K562 (cell line): Measurements from ENCODE around the gene STXBP4. TPM values are rescaled to one million over a fixed set of nuclear protein-coding genes. Genes with fewer than 3 reads are reported as not detected.

ENCODE experiments used
- ATAC-seq: fragments of 200-7000 bp; cut with Tn5 transposase; 3 replicates; pipeline ENCODE4 v1.9.1; 2020; ENCODE audit warnings: moderate library complexity
- BruUV-seq: library from RNA; stranded (reverse); fragments of 400-500 nt; replicated peaks from 2 replicates; lab custom pipeline; 2021; lab: Mats Ljungman, UMichigan
- CTCF ChIA-PET: fragments of 300-600 bp; formaldehyde crosslinking; extraction: SDS; loops from one replicate; lab custom pipeline; 2021; ENCODE audit warnings: low intra/inter-chr PET ratio; lab: Yijun Ruan, JAX
- POLR2A ChIA-PET: fragments of 300-600, 350-650 bp; sonication (Branson Sonifier 250); formaldehyde crosslinking; extraction: SDS; loops from one replicate; lab custom pipeline; 2021; ENCODE audit warnings: antibody characterized with exemption, inconsistent platforms; lab: Yijun Ruan, JAX
- DNase-seq, 4 experiments: peaks; one replicate each; pipeline versions ENCODE4 v3.0.0 to v3.0.0-alpha.2; 2011 to 2018; ENCODE audit warnings: low spot score in 3 of 4, mixed read lengths in 3 of 4; ENCODE audit errors: extremely low read depth in 1 of 4
- FAIRE-seq: peaks from 2 replicates; lab custom pipeline; 2011; peaks lifted over from hg19 to GRCh38; lab: Jason Lieb, UNC
- H2AFZ ChIP-seq: 2 replicates; pipeline ENCODE4 v1.6.0; 2011; ENCODE audit warnings: low read depth, low read length, control low read depth, inconsistent platforms
- H3K27ac ChIP-seq: fragments of 200-600 bp; 3 replicates; pipeline ENCODE4 v1.8.0; 2011; ENCODE audit warnings: low read depth, mild to moderate bottlenecking, control low read depth, inconsistent platforms, low read length, moderate library complexity, mixed read lengths; ENCODE audit errors: extremely low read depth
- H3K27me3 ChIP-seq, 2 experiments: fragments of 300-600 bp in 1 of 2; 2 replicates in 1 of 2; 3 replicates in 1 of 2; pipeline versions ENCODE4 v1.6.0 to v1.8.0; 2011; ENCODE audit warnings: inconsistent platforms in 2 of 2, low read length in 2 of 2, mild to moderate bottlenecking in 1 of 2, mixed read lengths in 1 of 2, moderate library complexity in 1 of 2; ENCODE audit not compliant: control insufficient read depth in 2 of 2, insufficient read depth in 2 of 2
- H3K36me3 ChIP-seq: fragments of 300-600 bp; 3 replicates; pipeline ENCODE4 v1.8.0; 2011; ENCODE audit warnings: mild to moderate bottlenecking, low read length, inconsistent platforms; ENCODE audit not compliant: control insufficient read depth, insufficient read depth
- H3K4me1 ChIP-seq, 2 experiments: fragments of 200-600 bp in 1 of 2; replicated peaks in 1 of 2; 2 replicates in 1 of 2; 3 replicates in 1 of 2; pipeline versions ENCODE4 v1.5.1 to v1.8.0; 2011; ENCODE audit warnings: inconsistent platforms in 2 of 2, low read length in 2 of 2, mild to moderate bottlenecking in 1 of 2, mixed read lengths in 1 of 2, moderate library complexity in 1 of 2; ENCODE audit not compliant: control insufficient read depth in 2 of 2, insufficient read depth in 2 of 2
- H3K4me2 ChIP-seq: 2 replicates; pipeline ENCODE4 v1.6.1; 2011; ENCODE audit warnings: low read length, control low read depth, inconsistent platforms, mixed read lengths; ENCODE audit not compliant: insufficient read depth
- H3K4me3 ChIP-seq: fragments of 200-600 bp; sonication (generic), shearing (Covaris generic); 2 replicates; pipeline ENCODE4 v1.5.1; 2016; ENCODE audit warnings: control low read depth, inconsistent platforms
- H3K79me2 ChIP-seq: fragments of 200-600 bp; 3 replicates; pipeline ENCODE4 v1.8.0; 2011; ENCODE audit warnings: low read length, inconsistent platforms; ENCODE audit not compliant: control insufficient read depth, insufficient read depth
- H3K9ac ChIP-seq, 2 experiments: 2 replicates each; pipeline versions ENCODE4 v1.6.0 to v1.6.1; 2011; ENCODE audit warnings: low read depth in 2 of 2, low read length in 2 of 2, control low read depth in 1 of 2, inconsistent platforms in 1 of 2, mild to moderate bottlenecking in 1 of 2, mixed read lengths in 1 of 2; ENCODE audit not compliant: insufficient read depth in 1 of 2
- H3K9me1 ChIP-seq: one replicate; pipeline ENCODE4 v1.6.0; 2011; ENCODE audit warnings: inconsistent platforms, mild to moderate bottlenecking, low read length, moderate library complexity; ENCODE audit not compliant: control insufficient read depth, insufficient read depth
- H3K9me3 ChIP-seq: replicated peaks from 2 replicates; pipeline ENCODE4 v1.5.1; 2011; ENCODE audit warnings: low read depth, low read length, inconsistent platforms; ENCODE audit not compliant: control insufficient read depth, insufficient read depth
- H4K20me1 ChIP-seq: replicated peaks from 2 replicates; pipeline ENCODE4 v1.6.1; 2011; ENCODE audit warnings: low read length, inconsistent platforms, mixed read lengths; ENCODE audit not compliant: control insufficient read depth, insufficient read depth
- GATAD2A ChIP-seq: fragments of 450-650 bp; IDR thresholded peaks from 2 replicates; pipeline ENCODE4 v1.6.1; 2017
- ILK ChIP-seq: fragments of 450-650 bp; IDR thresholded peaks from 2 replicates; pipeline ENCODE4 v1.6.1; 2016; ENCODE audit warnings: missing genetic modification characterization, low read depth, mild to moderate bottlenecking, missing compliant biosample characterization, moderate library complexity, borderline replicate concordance
- JUN ChIP-seq, 2 experiments: sonication (generic) in 1 of 2; formaldehyde crosslinking in 1 of 2; IDR thresholded peaks; 2 replicates each; pipeline versions ENCODE4 v1.6.1 to v1.8.0; 2012 to 2022; ENCODE audit warnings: borderline replicate concordance in 2 of 2, mild to moderate bottlenecking in 2 of 2, improper control_type of control experiment in 1 of 2, low read depth in 1 of 2, low read length in 1 of 2, missing genetic modification reagents in 1 of 2
- LARP7 ChIP-seq: fragments of 450-650 bp; IDR thresholded peaks from 2 replicates; pipeline ENCODE4 v1.6.1; 2016
- NFXL1 ChIP-seq: fragments of 450-650 bp; formaldehyde crosslinking; IDR thresholded peaks from 2 replicates; pipeline ENCODE4 v1.4.0; 2021; ENCODE audit warnings: mild to moderate bottlenecking
- SIN3A ChIP-seq, 2 experiments: fragments of 150-350 bp in 1 of 2; IDR thresholded peaks; 2 replicates each; pipeline ENCODE4 v1.6.1; 2011 to 2016; ENCODE audit warnings: borderline replicate concordance in 2 of 2, low read depth in 2 of 2, low read length in 2 of 2, mild to moderate bottlenecking in 2 of 2, moderate library complexity in 2 of 2; ENCODE audit not compliant: control insufficient read depth in 1 of 2
- SRSF3 ChIP-seq: fragments of 200-400 bp; formaldehyde crosslinking; IDR thresholded peaks from 2 replicates; pipeline ENCODE4 v1.6.1; 2016; ENCODE audit warnings: mild to moderate bottlenecking, low read length, moderate library complexity; ENCODE audit not compliant: insufficient read depth
- TCF7L2 ChIP-seq: fragments of 150-350 bp; IDR thresholded peaks from 2 replicates; pipeline ENCODE4 v1.6.1; 2016; ENCODE audit warnings: low read depth, mild to moderate bottlenecking, low read length, moderate library complexity
- ZC3H11A ChIP-seq: IDR thresholded peaks from 2 replicates; pipeline ENCODE4 v1.6.1; 2012; ENCODE audit warnings: low read depth, low read length, improper control_type of control experiment
- ZFP1 ChIP-seq: fragments of 450-650 bp; formaldehyde crosslinking; IDR thresholded peaks from 2 replicates; pipeline ENCODE4 v1.4.0; 2020; ENCODE audit warnings: mild to moderate bottlenecking, mixed read lengths
- WGBS: fragments of 100-300 bp; shearing (Covaris generic); methylation state at CpG from one replicate; pipeline ENCODE4 v1.1.6; 2016; ENCODE audit warnings: low coverage, mixed read lengths; ENCODE audit not compliant: insufficient coverage; ENCODE audit errors: missing lambda C conversion rate; 5-methylcytosine and 5-hydroxymethylcytosine counted together
- in situ Hi-C: fragments of 300-500 bp; cut with MboI; formaldehyde crosslinking; loops from 4 replicates; pipeline ENCODE4 v1.15.0; 2018; ENCODE audit warnings: inconsistent platforms, mixed read lengths
- intact Hi-C: fragments of 100-400 bp; cut with micrococcal nuclease; formaldehyde crosslinking; loops from 2 replicates; pipeline ENCODE4 v1.14.2; 2022
- polyA plus RNA-seq, 8 experiments: library from polyadenylated mRNA; depleted of rRNA in 4 of 8; stranded (reverse) in 5 of 8; unstranded in 3 of 8; fragments of >200 nt; fragmentation: Nextera tagmentation in 2 of 8; fragmentation: Illumina TruSeq in 1 of 8; extraction: Ambion mirVana in 2 of 8; extraction: Trizol in 1 of 8; gene quantifications; 2 replicates each; pipeline versions ENCODE4 v1.2.1 to v1.2.3, GENCODE V29; 2011 to 2014; ENCODE audit warnings: inconsistent platforms in 1 of 8, missing spikeins in 1 of 8
- total RNA-seq, 7 experiments: library from RNA; depleted of rRNA in 6 of 7; stranded (reverse); fragments of >200 nt in 6 of 7; fragmentation: Illumina TruSeq in 2 of 7; extraction: Trizol in 2 of 7; gene quantifications; 2 replicates each; pipeline versions ENCODE4 v1.2.1 to v1.2.3, GENCODE V29; 2011 to 2021; ENCODE audit warnings: low replicate concordance in 1 of 7
- TF ChIP-seq, protein P1 (sequence below): fragments of 450-650 bp; IDR thresholded peaks from 2 replicates; pipeline ENCODE4 v1.6.1; 2017; ENCODE audit warnings: antibody characterized with exemption, mild to moderate bottlenecking
- TF ChIP-seq, protein P2 (sequence below): fragments of 250-450 bp; sonication (Bioruptor Pico); IDR thresholded peaks from 2 replicates; pipeline ENCODE4 v1.5.0; 2020; ENCODE audit warnings: mild to moderate bottlenecking
- TF ChIP-seq, protein P3 (sequence below), 2 experiments: IDR thresholded peaks; 2 replicates each; pipeline ENCODE4 v1.6.1; 2012; ENCODE audit warnings: improper control_type of control experiment in 2 of 2, low read depth in 2 of 2, low read length in 2 of 2, borderline replicate concordance in 1 of 2

The STXBP4 gene
- total and polyA plus RNA-seq, 9 of the 15 experiments (the other 6 are each of a cell fraction or from before 2014, with no cell fraction given): 11.6 to 23.2 (median 18.5) TPM

DNA sequence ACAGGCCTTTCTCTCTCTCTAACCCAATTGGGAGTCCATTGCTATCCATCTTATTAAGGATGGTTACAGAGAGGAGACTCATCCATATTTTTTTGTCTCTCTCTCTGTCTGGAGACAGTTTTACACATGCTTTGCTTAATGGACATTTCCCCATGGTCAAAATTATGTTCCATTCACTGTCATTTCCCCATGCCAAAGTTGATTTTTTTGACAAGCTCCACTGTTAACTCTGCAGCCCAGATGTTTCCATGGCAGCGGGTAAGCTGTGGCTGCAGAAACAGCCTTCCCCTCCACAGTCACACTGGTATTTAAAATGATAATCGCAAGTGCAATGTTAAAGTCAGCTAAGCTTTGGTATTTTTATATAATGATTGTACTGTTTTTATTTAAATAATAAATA is 232.3 kb downstream of the STXBP4 start:
- intact Hi-C loops (no loop called here), in situ Hi-C loops (no loop called here)
- POLR2A ChIA-PET: interaction anchor here (0.8 kb wide), 1 partner anchor 10 kb away, joined by 4 read pairs; no protein-coding TSS in a partner anchor
- ATAC-seq (no peak), DNase-seq (no peak), FAIRE-seq (no peak)
- CTCF ChIA-PET: no interaction called here
- WGBS: 0% methylated on average over 2 of the region's 2 CpGs
- H3K4me1 ChIP-seq: no peaks in the 10 kb centered on the region; a peak in 1 of 5 replicates
- H3K27me3 ChIP-seq: no peaks in the 10 kb centered on the region; a peak in 2 of 5 replicates
- no peak overlapping the region for H3K4me3 ChIP-seq
- H4K20me1 ChIP-seq: no peaks in the 10 kb centered on the region
- no peak overlapping the region for H3K4me2 ChIP-seq
- no peak overlapping the region for H2AFZ ChIP-seq
- BruUV-seq: no TSS peak
- no peaks in the 10 kb centered on the region for H3K9me3 ChIP-seq
- no peaks in the 10 kb centered on the region for H3K9me1 ChIP-seq
- no peaks in the 10 kb centered on the region for H3K79me2 ChIP-seq
- H3K9ac ChIP-seq: no peak overlapping the region
- no peaks in the 10 kb centered on the region for H3K36me3 ChIP-seq
- no peak overlapping the region for H3K27ac ChIP-seq
- TF ChIP-seq, protein P1, sequence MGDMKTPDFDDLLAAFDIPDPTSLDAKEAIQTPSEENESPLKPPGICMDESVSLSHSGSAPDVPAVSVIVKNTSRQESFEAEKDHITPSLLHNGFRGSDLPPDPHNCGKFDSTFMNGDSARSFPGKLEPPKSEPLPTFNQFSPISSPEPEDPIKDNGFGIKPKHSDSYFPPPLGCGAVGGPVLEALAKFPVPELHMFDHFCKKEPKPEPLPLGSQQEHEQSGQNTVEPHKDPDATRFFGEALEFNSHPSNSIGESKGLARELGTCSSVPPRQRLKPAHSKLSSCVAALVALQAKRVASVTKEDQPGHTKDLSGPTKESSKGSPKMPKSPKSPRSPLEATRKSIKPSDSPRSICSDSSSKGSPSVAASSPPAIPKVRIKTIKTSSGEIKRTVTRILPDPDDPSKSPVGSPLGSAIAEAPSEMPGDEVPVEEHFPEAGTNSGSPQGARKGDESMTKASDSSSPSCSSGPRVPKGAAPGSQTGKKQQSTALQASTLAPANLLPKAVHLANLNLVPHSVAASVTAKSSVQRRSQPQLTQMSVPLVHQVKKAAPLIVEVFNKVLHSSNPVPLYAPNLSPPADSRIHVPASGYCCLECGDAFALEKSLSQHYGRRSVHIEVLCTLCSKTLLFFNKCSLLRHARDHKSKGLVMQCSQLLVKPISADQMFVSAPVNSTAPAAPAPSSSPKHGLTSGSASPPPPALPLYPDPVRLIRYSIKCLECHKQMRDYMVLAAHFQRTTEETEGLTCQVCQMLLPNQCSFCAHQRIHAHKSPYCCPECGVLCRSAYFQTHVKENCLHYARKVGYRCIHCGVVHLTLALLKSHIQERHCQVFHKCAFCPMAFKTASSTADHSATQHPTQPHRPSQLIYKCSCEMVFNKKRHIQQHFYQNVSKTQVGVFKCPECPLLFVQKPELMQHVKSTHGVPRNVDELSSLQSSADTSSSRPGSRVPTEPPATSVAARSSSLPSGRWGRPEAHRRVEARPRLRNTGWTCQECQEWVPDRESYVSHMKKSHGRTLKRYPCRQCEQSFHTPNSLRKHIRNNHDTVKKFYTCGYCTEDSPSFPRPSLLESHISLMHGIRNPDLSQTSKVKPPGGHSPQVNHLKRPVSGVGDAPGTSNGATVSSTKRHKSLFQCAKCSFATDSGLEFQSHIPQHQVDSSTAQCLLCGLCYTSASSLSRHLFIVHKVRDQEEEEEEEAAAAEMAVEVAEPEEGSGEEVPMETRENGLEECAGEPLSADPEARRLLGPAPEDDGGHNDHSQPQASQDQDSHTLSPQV: no peak
- TF ChIP-seq ZC3H11A (no peak), NFXL1 (CRISPR knock-in tag) (no peak), SRSF3 (no peak), ZFP1 (CRISPR knock-in tag) (no peak), LARP7 (no peak), JUN (IDR thresholded peaks at IDR 0.05; ENCODE audit: borderline replicate concordance, low read depth, low read length) (no peak), JUN (CRISPR knock-in tag; IDR thresholded peaks at IDR 0.05; ENCODE audit: borderline replicate concordance) (no peak), TCF7L2 (no peak), SIN3A (IDR thresholded peaks at IDR 0.05; ENCODE audit: borderline replicate concordance in 2 of 2, control insufficient read depth in 1 of 2, low read depth in 2 of 2, low read length in 2 of 2) (no peak), GATAD2A (no peak), ILK (tag) (no peak)
- TF ChIP-seq, protein P2, sequence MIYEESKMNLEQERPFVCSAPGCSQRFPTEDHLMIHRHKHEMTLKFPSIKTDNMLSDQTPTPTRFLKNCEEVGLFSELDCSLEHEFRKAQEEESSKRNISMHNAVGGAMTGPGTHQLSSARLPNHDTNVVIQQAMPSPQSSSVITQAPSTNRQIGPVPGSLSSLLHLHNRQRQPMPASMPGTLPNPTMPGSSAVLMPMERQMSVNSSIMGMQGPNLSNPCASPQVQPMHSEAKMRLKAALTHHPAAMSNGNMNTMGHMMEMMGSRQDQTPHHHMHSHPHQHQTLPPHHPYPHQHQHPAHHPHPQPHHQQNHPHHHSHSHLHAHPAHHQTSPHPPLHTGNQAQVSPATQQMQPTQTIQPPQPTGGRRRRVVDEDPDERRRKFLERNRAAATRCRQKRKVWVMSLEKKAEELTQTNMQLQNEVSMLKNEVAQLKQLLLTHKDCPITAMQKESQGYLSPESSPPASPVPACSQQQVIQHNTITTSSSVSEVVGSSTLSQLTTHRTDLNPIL (CRISPR knock-in tag): no peak
- TF ChIP-seq, protein P3, sequence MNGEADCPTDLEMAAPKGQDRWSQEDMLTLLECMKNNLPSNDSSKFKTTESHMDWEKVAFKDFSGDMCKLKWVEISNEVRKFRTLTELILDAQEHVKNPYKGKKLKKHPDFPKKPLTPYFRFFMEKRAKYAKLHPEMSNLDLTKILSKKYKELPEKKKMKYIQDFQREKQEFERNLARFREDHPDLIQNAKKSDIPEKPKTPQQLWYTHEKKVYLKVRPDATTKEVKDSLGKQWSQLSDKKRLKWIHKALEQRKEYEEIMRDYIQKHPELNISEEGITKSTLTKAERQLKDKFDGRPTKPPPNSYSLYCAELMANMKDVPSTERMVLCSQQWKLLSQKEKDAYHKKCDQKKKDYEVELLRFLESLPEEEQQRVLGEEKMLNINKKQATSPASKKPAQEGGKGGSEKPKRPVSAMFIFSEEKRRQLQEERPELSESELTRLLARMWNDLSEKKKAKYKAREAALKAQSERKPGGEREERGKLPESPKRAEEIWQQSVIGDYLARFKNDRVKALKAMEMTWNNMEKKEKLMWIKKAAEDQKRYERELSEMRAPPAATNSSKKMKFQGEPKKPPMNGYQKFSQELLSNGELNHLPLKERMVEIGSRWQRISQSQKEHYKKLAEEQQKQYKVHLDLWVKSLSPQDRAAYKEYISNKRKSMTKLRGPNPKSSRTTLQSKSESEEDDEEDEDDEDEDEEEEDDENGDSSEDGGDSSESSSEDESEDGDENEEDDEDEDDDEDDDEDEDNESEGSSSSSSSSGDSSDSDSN (IDR thresholded peaks at IDR 0.05; ENCODE audit: borderline replicate concordance in 1 of 2, low read depth in 2 of 2, low read length in 2 of 2): no peak
